Esophagus muscularis mucosa (tissue), 4 donors: Measurements from ENCODE around the gene EHD4. TPM values are rescaled to one million over a fixed set of nuclear protein-coding genes. Genes with fewer than 3 reads are reported as not detected.

Experiments used
- DNase-seq: peaks from one replicate; pipeline ENCODE4 v3.0.0-alpha.2; 2017; ENCODE audit errors: extremely low spot score
- H3K27ac ChIP-seq, 4 donors: fragments of 200-600 bp; sonication (generic); replicated peaks in 1 of 4; 1 replicate in 3 of 4; 2 replicates in 1 of 4; pipeline ENCODE4 v1.5.1; 2016 to 2019; ENCODE audit warnings: mild to moderate bottlenecking in 1 of 4
- H3K27me3 ChIP-seq, 4 donors: fragments of 200-600 bp; sonication (generic); one replicate each; pipeline versions ENCODE4 v1.5.1 to v1.6.0; 2016 to 2019
- H3K36me3 ChIP-seq, 4 donors: fragments of 200-600 bp; sonication (generic); one replicate each; pipeline ENCODE4 v1.5.1; 2016 to 2019
- H3K4me1 ChIP-seq, 4 donors: fragments of 200-600 bp; sonication (generic); one replicate each; pipeline ENCODE4 v1.5.1; 2016 to 2019
- H3K4me3 ChIP-seq, 4 donors: fragments of 200-600 bp; sonication (generic); 1 replicate in 2 of 4; 2 replicates in 2 of 4; pipeline ENCODE4 v1.5.1; 2016 to 2019; ENCODE audit warnings: mild to moderate bottlenecking in 4 of 4, moderate library complexity in 1 of 4
- H3K9me3 ChIP-seq, 4 donors: fragments of 200-600 bp; sonication (generic); 1 replicate in 3 of 4; 2 replicates in 1 of 4; pipeline ENCODE4 v1.5.1; 2016 to 2019
- EP300 ChIP-seq: sonication (generic); formaldehyde crosslinking; IDR thresholded peaks from one replicate; pipeline ENCODE4 v1.6.1; 2017; ENCODE audit warnings: antibody characterized with exemption
- POLR2A ChIP-seq: fragments of 450-650 bp; IDR thresholded peaks from one replicate; pipeline ENCODE4 v1.6.1; 2017; ENCODE audit warnings: antibody characterized with exemption, moderate library complexity, mild to moderate bottlenecking, low read depth
- POLR2AphosphoS5 ChIP-seq, 2 donors: sonication (generic); formaldehyde crosslinking; IDR thresholded peaks; one replicate each; pipeline ENCODE4 v1.6.1; 2017; ENCODE audit warnings: antibody characterized with exemption in 2 of 2
- WGBS: methylation state at CpG from one replicate; pipeline ENCODE4 v1.1.5; 2018; 5-methylcytosine and 5-hydroxymethylcytosine counted together
- intact Hi-C: fragments of 100-400 bp; cut with DNase I; formaldehyde crosslinking; loops from one replicate; pipeline ENCODE4 v1.15.1; 2023
- total RNA-seq, 4 donors: library from RNA; depleted of rRNA; stranded (reverse); fragments of >200 nt; gene quantifications; one replicate each; pipeline versions ENCODE4 v1.1.0 to v1.2.1, GENCODE V29; 2016
- TF ChIP-seq, protein P1 (sequence below), 3 experiments: fragments of 200-600 bp in 2 of 3; fragments of 450-650 bp in 1 of 3; sonication (generic) in 2 of 3; IDR thresholded peaks; one replicate each; pipeline ENCODE4 v1.5.1; 2017 to 2019; ENCODE audit warnings: antibody characterized with exemption in 3 of 3, mild to moderate bottlenecking in 2 of 3, moderate library complexity in 1 of 3

The EHD4 gene
- total RNA-seq, 4 donors from 2014 or later: 10.0 to 24.7 (median 21.7) TPM

DNA sequence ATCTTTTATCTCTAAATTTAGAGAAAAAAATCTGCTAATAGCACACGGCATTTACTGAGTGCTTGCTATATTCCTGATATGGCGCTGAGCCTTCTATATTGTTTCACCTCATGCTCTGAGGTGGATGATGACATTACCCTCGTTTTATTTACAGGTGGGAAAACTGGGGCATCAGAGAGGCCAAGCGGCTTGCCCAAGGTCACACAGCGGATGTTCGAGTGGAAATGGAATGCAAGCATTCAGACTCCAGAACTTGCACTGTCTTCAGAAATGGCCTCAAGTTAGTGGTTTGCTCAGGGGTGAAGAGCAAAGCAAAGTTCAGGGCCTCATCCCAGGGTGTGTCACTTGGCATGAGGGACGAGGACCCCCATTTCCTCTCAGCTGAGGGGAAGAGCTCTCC is 17.3 kb downstream of the EHD4 start:
- Histone ChIP-seq H3K4me3 (no peak overlapping the region), H3K4me1 (peaks cover 49 to 62% (median 53%) of the 10 kb centered on the region in 4 donors), H3K9me3 (no peaks in the 10 kb centered on the region), H3K36me3 (peaks cover 0 to 33% (median 21%) of the 10 kb centered on the region in 4 donors), H3K27ac (no peak overlapping the region), H3K27me3 (no peaks in the 10 kb centered on the region)
- intact Hi-C loops: no loop called here
- WGBS: 86% methylated on average over 7 of the region's 7 CpGs
- DNase-seq: peak; percentile 26
- TF ChIP-seq, protein P1, sequence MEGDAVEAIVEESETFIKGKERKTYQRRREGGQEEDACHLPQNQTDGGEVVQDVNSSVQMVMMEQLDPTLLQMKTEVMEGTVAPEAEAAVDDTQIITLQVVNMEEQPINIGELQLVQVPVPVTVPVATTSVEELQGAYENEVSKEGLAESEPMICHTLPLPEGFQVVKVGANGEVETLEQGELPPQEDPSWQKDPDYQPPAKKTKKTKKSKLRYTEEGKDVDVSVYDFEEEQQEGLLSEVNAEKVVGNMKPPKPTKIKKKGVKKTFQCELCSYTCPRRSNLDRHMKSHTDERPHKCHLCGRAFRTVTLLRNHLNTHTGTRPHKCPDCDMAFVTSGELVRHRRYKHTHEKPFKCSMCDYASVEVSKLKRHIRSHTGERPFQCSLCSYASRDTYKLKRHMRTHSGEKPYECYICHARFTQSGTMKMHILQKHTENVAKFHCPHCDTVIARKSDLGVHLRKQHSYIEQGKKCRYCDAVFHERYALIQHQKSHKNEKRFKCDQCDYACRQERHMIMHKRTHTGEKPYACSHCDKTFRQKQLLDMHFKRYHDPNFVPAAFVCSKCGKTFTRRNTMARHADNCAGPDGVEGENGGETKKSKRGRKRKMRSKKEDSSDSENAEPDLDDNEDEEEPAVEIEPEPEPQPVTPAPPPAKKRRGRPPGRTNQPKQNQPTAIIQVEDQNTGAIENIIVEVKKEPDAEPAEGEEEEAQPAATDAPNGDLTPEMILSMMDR (IDR thresholded peaks at IDR 0.05): no peak
- no peak for TF ChIP-seq POLR2AphosphoS5 (IDR thresholded peaks at IDR 0.05)

DNA sequence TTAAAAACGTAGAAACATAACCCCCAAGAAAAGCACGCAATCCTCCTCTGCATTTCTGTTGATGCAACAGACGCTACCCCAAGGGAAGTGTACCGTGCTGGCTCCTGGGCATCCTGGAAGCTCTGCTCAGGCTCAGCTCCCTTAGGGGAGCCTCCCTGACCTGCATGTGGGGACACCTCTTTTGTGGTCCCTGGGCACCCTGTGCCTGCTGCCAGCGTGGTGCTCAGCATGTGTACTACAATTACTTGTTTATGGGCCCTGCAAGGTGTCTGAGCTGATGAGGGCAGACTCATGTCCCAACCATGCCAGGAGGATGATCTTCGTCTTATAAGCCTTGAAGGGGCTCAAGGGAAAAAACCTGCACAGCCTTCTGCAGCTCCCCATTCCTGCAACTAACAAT is 18.3 kb downstream of the EHD4 start:
- Histone ChIP-seq H3K9me3 (no peaks in the 10 kb centered on the region), H3K27me3 (no peaks in the 10 kb centered on the region), H3K36me3 (peaks cover 0 to 33% (median 21%) of the 10 kb centered on the region in 4 donors), H3K4me3 (no peak overlapping the region), H3K27ac (no peak overlapping the region), H3K4me1 (peaks cover 54 to 71% (median 63%) of the 10 kb centered on the region in 4 donors)
- intact Hi-C loops: no loop called here
- DNase-seq: no peak
- TF ChIP-seq, protein P1 (IDR thresholded peaks at IDR 0.05): no peak
- TF ChIP-seq EP300: no peak
- no peak for TF ChIP-seq POLR2AphosphoS5 (IDR thresholded peaks at IDR 0.05)
- no peak for TF ChIP-seq POLR2A
- WGBS: 91% methylated on average over 6 of the region's 6 CpGs

DNA sequence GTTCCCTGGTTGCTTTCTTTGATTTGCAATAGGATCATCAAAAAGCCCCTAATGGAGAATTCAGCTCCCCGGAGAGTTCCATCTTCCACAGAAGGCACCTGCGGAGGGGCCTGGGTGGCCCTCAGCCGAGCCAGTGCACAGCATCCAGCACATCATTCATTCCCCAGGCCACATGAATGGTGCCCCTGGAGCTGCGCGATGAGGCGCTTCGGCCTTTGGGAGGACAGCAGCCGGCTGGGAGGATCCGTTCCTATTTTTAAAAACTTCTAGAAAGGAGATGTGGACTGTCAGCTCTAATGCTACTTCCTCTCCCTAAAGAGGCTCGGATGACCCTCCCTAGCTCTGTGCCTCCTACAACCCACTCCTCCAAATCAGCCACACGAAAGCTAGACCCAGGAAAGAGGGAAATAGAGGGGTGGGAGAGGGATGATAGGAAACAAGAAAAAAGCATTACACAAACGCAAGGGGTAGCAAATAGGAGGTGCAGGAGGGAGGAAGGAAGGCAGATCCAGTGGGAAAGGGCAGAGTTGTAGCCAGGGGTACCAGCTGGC is 20.3 kb downstream of the EHD4 start:
- Histone ChIP-seq H3K4me1 (peaks cover 42 to 65% (median 58%) of the 10 kb centered on the region in 4 donors), H3K36me3 (peaks cover 0 to 33% (median 21%) of the 10 kb centered on the region in 4 donors), H3K4me3 (no peak overlapping the region), H3K9me3 (no peaks in the 10 kb centered on the region), H3K27ac (peak overlapping the region; percentile 5 to 41 (median 28)), H3K27me3 (no peaks in the 10 kb centered on the region)
- DNase-seq: peak; percentile 78
- TF ChIP-seq POLR2AphosphoS5 (IDR thresholded peaks at IDR 0.05) (no peak), EP300 (no peak), POLR2A (no peak)
- TF ChIP-seq, protein P1 (IDR thresholded peaks at IDR 0.05): no peak
- 76% methylated on average over 11 of the region's 12 CpGs for WGBS
- intact Hi-C loops: no loop called here

DNA sequence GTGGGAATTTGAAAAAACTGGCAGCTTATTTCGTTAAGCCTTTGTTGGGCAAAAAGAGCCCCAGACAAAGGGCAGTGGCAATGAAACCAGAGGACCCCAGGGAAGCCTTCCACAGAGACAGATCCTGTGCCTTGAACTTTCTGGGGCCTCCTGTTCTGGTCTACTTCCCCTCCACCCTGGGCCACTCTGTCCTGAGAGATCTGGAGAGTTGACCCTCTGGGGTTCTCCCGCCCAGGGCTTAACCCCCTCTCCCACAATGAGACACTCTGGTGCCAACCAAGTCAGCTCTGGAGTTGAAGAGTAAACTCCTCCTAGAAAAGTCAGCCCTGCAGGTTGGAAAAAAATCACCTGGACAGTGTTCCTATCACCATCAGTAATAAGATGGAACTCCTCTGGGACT is 20.8 kb downstream of the EHD4 start:
- Histone ChIP-seq H3K4me3 (no peak overlapping the region), H3K4me1 (peaks cover 45 to 59% (median 54%) of the 10 kb centered on the region in 4 donors), H3K9me3 (no peaks in the 10 kb centered on the region), H3K36me3 (peaks cover 0 to 33% (median 21%) of the 10 kb centered on the region in 4 donors), H3K27ac (peak overlapping the region in 3 of 4 donors; percentile 24 to 41 (median 31)), H3K27me3 (no peaks in the 10 kb centered on the region)
- intact Hi-C loops: no loop called here
- no peak for DNase-seq
- WGBS: 76% methylated on average over 2 of the region's 2 CpGs
- TF ChIP-seq POLR2A: no peak

DNA sequence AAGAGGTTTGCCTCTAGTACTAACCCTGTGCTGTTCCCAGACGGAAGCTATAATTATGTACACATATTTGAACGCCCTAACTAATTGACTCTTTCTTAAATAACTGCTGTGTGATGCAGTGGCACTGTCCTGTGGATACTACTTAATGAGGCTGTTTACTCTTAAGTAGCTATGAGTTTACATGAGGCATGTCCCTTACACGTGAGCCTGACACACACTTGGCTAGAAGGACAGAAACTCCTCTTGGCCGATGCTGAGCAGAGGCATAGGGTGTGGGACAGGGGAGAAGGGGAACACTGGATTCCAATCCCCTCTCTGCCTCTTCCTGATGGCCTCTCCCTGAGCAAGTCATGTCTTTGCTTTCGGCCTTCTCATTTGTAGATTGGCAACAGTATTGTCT is 21.9 kb downstream of the EHD4 start:
- Histone ChIP-seq H3K36me3 (peaks cover 0 to 33% (median 21%) of the 10 kb centered on the region in 4 donors), H3K27ac (peak overlapping the region in 2 of 4 donors; percentile 41 to 48), H3K4me3 (no peak overlapping the region), H3K9me3 (no peaks in the 10 kb centered on the region), H3K27me3 (no peaks in the 10 kb centered on the region), H3K4me1 (peaks cover 42 to 52% (median 49%) of the 10 kb centered on the region in 4 donors)
- TF ChIP-seq EP300 (no peak), POLR2AphosphoS5 (IDR thresholded peaks at IDR 0.05) (no peak), POLR2A (no peak)
- TF ChIP-seq, protein P1 (IDR thresholded peaks at IDR 0.05): no peak
- no peak for DNase-seq
- intact Hi-C loops: no loop called here
- WGBS: 50% methylated on average over 5 of the region's 5 CpGs
